Measurements from ENCODE around the gene SAYSD1.

The SAYSD1 gene

DNA sequence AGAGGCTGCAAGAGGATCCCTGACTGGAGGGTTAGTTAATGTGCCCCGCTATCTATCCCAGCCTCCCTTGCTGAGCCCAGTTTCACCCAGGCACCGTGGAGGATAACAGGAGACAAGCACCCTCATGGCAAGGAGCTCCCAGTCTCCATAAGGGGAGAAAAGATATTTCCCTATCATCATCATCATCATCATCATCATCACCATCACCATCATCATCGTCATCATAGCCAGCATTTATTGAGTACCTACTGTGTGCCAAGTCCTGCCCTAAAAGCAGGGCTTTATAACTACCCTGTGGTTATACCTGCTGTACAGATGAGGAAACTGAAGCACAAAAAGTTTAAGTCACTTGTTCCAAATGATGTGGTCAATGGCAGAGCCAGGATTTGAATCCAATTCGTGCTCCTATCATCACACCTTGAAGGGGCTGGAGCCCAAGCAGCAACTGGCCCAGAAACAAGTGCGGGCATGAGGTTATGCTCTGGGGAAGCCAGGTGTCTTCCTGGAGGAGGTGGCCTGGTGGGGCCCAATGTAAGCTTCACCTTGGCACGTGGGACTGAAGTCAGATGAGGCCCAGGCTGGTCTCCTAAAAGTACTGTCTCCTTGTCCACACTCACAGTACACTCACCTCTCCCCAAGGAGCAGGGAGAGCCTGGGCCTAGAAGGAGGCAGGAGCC, 56.4 kb downstream of the SAYSD1 start:
- no peak for DNase-seq (ENCODE audit: low spot score)

DNA sequence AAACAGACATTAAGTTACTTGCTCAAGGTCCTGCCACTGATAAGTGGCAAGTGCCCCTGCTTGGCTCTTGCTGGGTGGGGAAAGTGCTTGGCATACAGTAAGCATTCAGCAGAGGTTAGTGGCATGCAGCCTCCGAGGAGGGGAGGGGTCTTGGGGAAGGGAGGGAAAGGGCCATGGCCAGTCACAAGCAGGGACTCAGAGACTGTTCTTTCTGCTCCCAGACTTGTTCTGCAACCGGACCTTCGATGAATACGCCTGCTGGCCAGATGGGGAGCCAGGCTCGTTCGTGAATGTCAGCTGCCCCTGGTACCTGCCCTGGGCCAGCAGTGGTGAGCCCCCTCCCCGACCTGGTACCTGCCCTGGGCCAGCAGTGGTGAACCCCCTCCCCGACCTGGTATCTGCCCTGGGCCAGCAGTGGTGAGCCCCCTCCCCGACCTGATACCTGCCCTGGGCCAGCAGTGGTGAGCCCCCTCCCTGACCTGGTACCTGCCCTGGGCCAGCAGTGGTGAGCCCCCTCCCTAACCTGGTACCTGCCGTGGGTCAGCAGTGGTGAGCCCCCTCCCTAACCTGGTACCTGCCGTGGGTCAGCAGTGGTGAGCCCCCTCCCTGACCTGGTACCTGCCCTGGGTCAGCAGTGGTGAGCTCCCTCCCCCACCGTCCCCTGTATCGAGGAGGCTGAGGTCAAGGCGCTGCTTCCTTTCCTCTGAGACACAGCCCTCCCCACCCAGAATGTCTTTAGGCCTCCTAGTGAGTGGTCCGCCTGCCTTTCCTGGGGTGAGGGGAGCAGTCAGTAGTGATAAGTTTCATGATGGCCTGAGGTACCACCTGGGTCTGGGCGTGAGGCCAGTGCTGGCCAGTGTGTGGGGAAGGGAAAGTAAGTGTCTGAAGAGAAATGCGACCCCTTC, 57.5 kb downstream of the SAYSD1 start:
- no peak for DNase-seq (ENCODE audit: low spot score)

DNA sequence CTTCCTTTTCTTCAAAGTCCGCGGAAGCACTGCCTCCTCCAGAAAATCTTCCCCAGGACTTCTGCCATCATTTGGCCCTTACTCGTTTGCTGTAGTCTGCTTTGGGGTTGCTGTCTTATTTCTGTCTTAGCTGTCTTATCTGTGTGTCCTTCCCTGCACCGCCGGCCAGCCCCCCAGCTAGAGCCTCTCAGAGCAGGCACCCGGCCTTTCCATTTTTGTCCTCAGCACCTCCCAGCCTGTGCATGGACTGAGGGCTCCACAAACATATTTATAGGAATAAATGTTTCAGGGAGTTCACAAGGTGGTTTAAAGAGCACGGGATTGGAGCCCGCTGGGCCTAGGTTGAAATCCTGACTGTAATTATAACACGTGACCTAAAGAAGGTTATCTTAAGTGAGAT, 58.3 kb downstream of the SAYSD1 start:
- DNase-seq (ENCODE audit: low spot score): no peak

DNA sequence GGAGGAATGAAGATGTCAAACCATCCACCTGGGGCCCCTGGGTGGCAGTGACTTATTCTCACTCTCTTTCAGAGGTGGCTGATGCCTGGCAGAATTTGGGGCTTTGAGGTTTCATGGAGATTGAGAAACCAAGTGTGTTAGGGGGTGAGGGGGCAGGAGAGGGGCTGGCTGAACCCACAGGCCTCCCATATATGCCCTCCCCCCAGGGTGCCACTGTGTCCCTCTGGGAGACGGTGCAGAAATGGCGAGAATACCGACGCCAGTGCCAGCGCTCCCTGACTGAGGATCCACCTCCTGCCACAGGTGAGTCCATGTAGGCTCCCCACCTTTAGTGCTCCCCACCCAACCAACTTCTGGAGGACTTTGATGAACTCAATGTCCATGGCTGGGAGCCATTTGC, 58.8 kb downstream of the SAYSD1 start:
- no peak for DNase-seq (ENCODE audit: low spot score)

DNA sequence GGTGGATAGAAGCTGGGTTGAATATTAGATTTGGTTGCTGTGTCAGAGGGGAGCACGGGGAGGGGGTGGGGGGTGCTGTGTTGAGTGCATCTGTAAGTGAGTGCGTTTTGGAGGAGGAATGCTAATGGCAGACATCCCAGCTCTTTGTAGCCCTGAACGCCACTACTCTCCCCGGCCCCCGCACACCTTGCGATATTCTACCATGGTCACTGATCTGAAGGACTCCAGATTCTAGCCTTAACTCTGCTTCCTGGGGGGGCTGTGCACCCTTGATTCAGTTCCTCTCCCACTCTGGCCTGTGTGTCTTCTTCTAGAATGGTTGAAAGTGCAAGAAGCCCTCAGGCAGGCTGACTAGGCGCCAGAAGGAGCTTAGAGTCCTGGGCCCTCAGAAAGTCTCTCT, 59.3 kb downstream of the SAYSD1 start:
- no peak for DNase-seq (ENCODE audit: low spot score)

DNA sequence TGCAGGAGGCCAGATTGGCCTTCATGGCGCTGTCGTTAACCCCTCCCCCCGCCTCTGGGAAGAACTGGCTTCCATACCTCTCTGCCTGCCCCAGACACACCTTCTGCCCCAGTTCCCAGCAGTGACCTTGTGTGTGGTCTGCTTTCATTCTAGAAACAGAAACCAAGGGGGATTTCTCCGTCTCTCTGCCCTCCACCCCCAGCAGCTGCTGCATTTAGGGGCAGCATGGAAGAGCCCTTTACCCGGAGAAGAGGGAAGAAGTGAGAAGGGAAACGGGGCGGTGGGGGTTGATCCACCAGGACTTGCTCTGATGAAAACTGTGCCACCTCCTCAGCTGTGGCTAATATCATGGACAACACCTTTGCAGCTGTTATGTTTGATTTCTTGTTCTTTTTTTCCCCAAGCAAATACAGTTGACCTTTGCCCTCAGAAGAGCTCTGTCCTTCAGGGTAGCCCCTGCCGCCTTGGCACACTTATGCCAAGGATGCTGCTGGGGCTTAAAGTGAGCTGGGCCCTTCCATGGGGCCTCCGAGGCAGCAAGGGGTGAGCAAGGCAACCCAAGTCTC, 60.3 kb downstream of the SAYSD1 start:
- no peak for DNase-seq (ENCODE audit: low spot score)

All from NAMALWA (cell line).